ENCODE data around the gene PTPN21. TPM values are rescaled to one million over a fixed set of nuclear protein-coding genes. Genes with fewer than 3 reads are reported as not detected.

Gene PTPN21
- total and polyA plus RNA-seq, 2 experiments from 2014 or later = 12.0 to 16.7 TPM

GRCh38 chr14:88430976-88431375 lies 123.8 kb downstream of the PTPN21 start:
- Histone ChIP-seq H3K4me3 (no peak overlapping the region), H3K4me1 (ENCODE audit: low read depth) (no peaks in the 10 kb centered on the region), H3K9me3 (ENCODE audit: low read depth) (no peaks in the 10 kb centered on the region), H3K27ac (no peak overlapping the region), H3K27me3 (no peaks in the 10 kb centered on the region), H3K36me3 (peaks cover 21% of the 10 kb centered on the region)
- DNase-seq (ENCODE audit: low read depth in 1 of 2, low spot score in 1 of 2) = no peak
- TF ChIP-seq, protein P1, sequence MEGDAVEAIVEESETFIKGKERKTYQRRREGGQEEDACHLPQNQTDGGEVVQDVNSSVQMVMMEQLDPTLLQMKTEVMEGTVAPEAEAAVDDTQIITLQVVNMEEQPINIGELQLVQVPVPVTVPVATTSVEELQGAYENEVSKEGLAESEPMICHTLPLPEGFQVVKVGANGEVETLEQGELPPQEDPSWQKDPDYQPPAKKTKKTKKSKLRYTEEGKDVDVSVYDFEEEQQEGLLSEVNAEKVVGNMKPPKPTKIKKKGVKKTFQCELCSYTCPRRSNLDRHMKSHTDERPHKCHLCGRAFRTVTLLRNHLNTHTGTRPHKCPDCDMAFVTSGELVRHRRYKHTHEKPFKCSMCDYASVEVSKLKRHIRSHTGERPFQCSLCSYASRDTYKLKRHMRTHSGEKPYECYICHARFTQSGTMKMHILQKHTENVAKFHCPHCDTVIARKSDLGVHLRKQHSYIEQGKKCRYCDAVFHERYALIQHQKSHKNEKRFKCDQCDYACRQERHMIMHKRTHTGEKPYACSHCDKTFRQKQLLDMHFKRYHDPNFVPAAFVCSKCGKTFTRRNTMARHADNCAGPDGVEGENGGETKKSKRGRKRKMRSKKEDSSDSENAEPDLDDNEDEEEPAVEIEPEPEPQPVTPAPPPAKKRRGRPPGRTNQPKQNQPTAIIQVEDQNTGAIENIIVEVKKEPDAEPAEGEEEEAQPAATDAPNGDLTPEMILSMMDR (IDR thresholded peaks at IDR 0.05; ENCODE audit: low read depth, low read length) = no peak

GRCh38 chr14:88426271-88426670 lies 128.5 kb downstream of the PTPN21 start:
- peak in 1 of 2 donors; percentile 15 for DNase-seq (ENCODE audit: low read depth in 1 of 2, low spot score in 1 of 2)

DNA sequence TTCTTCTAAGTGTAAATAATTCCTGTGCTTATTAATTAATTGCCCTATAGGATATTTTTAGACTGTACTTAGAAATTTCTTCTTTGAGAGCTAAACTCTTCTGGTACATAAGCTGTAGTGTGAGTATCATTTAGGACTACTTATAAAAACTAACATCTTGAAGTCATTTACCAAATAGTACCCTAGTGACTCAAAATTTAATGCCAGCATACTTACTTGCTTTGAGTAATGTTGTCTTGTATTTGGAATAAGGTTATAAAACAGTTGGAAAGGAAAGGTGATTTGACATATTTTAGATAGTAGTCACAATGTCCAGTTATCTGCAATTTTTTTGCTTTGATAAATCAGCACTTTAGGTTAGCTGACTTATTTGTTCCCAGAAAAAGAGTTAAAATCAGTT lies 130.2 kb downstream of the PTPN21 start:
- H3K36me3 ChIP-seq = peaks cover 5% of the 10 kb centered on the region
- DNase-seq (ENCODE audit: low read depth in 1 of 2, low spot score in 1 of 2) = no peak
- H3K27me3 ChIP-seq = no peaks in the 10 kb centered on the region
- H3K4me3 ChIP-seq = no peak overlapping the region
- H3K4me1 ChIP-seq (ENCODE audit: low read depth) = peaks cover 7% of the 10 kb centered on the region
- no peak overlapping the region for H3K27ac ChIP-seq
- TF ChIP-seq, protein P1 (IDR thresholded peaks at IDR 0.05; ENCODE audit: low read depth, low read length) = no peak
- H3K9me3 ChIP-seq (ENCODE audit: low read depth) = no peaks in the 10 kb centered on the region

More at GRCh38 chr14:88426271-88426670, 128.5 kb downstream of the PTPN21 start:
- Histone ChIP-seq H3K9me3 (ENCODE audit: low read depth) (no peaks in the 10 kb centered on the region), H3K27me3 (no peaks in the 10 kb centered on the region), H3K36me3 (peaks cover 16% of the 10 kb centered on the region), H3K4me3 (no peak overlapping the region), H3K4me1 (ENCODE audit: low read depth) (peaks cover 7% of the 10 kb centered on the region), H3K27ac (no peak overlapping the region)
- TF ChIP-seq, protein P1 (IDR thresholded peaks at IDR 0.05; ENCODE audit: low read depth, low read length) = no peak

- Histone ChIP-seq H3K27me3 (no peaks in the 10 kb centered on the region), H3K9me3 (ENCODE audit: low read depth) (no peaks in the 10 kb centered on the region), H3K4me1 (ENCODE audit: low read depth) (peaks cover 7% of the 10 kb centered on the region), H3K4me3 (no peak overlapping the region), H3K27ac (no peak overlapping the region), H3K36me3 (peaks cover 5% of the 10 kb centered on the region)
- DNase-seq (ENCODE audit: low read depth in 1 of 2, low spot score in 1 of 2) = peak in 1 of 2 donors; percentile 19
- TF ChIP-seq, protein P1 (IDR thresholded peaks at IDR 0.05; ENCODE audit: low read depth, low read length) = no peak
Observed at GRCh38 chr14:88422919-88423650, 131.7 kb downstream of the PTPN21 start.

DNA sequence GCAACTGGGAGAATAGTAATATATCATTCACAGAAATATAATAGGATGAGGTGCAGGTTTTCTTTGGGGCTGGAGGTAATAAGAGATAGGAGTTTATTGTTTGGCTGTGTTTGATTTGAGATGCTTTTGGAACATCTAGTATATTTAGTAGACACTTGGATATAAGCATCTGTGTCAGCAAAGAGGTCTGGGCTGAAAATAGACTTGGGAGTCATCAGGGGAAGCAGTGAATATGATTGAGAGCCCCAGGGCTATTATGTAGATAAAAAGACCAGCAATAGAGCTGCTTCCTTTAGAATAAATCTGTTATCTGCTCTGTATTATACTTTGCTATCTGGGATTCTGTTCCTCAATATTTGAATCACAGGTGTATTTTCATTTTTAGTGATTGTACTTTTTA lies 132.8 kb downstream of the PTPN21 start:
- Histone ChIP-seq H3K9me3 (ENCODE audit: low read depth) (no peaks in the 10 kb centered on the region), H3K36me3 (peaks cover 9% of the 10 kb centered on the region), H3K27ac (peak overlapping the region; percentile 30), H3K4me3 (no peak overlapping the region), H3K4me1 (ENCODE audit: low read depth) (peaks cover 7% of the 10 kb centered on the region), H3K27me3 (no peaks in the 10 kb centered on the region)
- DNase-seq (ENCODE audit: low read depth in 1 of 2, low spot score in 1 of 2) = peak in 1 of 2 donors; percentile 4
- TF ChIP-seq, protein P1 (IDR thresholded peaks at IDR 0.05; ENCODE audit: low read depth, low read length) = no peak

Data from cardiac muscle cell (in vitro differentiated cells and primary cell).